Progenitor cell of endocrine pancreas (in vitro differentiated cells): ENCODE data around the gene OBSCN. TPM values are rescaled to one million over a fixed set of nuclear protein-coding genes. Genes with fewer than 3 reads are reported as not detected.

Experiments
- DNase-seq: peaks from one replicate; pipeline ENCODE4 v3.0.0; 2021; ENCODE audit warnings: low spot score; ENCODE audit not compliant: unreplicated experiment
- H3K27ac Mint-ChIP-seq: 2 replicates; pipeline ENCODE4 v1.8.0; 2021; ENCODE audit warnings: mild to moderate bottlenecking, moderate library complexity, mixed read lengths
- H3K27me3 Mint-ChIP-seq: 2 replicates; pipeline ENCODE4 v1.8.0; 2021; ENCODE audit warnings: mixed read lengths
- H3K36me3 Mint-ChIP-seq: 2 replicates; pipeline ENCODE4 v1.8.0; 2022; ENCODE audit warnings: mixed read lengths; ENCODE audit not compliant: insufficient read depth
- H3K4me1 Mint-ChIP-seq: 2 replicates; pipeline ENCODE4 v1.8.0; 2021; ENCODE audit warnings: low read depth, mixed read lengths
- H3K4me3 Mint-ChIP-seq: 2 replicates; pipeline ENCODE4 v1.8.0; 2021; ENCODE audit warnings: low read depth, mild to moderate bottlenecking, moderate library complexity, mixed read lengths
- H3K9me3 Mint-ChIP-seq: 2 replicates; pipeline ENCODE4 v1.8.0; 2021; ENCODE audit warnings: low read depth, mixed read lengths
- total RNA-seq: library from RNA; stranded (reverse); gene quantifications from 2 replicates; pipeline ENCODE4 v1.2.1, GENCODE V29; 2021
- TF ChIP-seq, protein P1 (sequence below): fragments of 200-600 bp; sonication (generic); IDR thresholded peaks from one replicate; pipeline ENCODE4 v1.5.0; 2021; ENCODE audit warnings: antibody characterized with exemption, mild to moderate bottlenecking; ENCODE audit not compliant: unreplicated experiment

Gene OBSCN
- total RNA-seq, 1 donor from 2014 or later: 57.5 TPM

- Mint-ChIP-seq H3K4me1 (no peaks in the 10 kb centered on the region), H3K27me3 (no peaks in the 10 kb centered on the region), H3K9me3 (no peaks in the 10 kb centered on the region), H3K27ac (no peak overlapping the region), H3K4me3 (no peak overlapping the region), H3K36me3 (no peaks in the 10 kb centered on the region)
- TF ChIP-seq, protein P1, sequence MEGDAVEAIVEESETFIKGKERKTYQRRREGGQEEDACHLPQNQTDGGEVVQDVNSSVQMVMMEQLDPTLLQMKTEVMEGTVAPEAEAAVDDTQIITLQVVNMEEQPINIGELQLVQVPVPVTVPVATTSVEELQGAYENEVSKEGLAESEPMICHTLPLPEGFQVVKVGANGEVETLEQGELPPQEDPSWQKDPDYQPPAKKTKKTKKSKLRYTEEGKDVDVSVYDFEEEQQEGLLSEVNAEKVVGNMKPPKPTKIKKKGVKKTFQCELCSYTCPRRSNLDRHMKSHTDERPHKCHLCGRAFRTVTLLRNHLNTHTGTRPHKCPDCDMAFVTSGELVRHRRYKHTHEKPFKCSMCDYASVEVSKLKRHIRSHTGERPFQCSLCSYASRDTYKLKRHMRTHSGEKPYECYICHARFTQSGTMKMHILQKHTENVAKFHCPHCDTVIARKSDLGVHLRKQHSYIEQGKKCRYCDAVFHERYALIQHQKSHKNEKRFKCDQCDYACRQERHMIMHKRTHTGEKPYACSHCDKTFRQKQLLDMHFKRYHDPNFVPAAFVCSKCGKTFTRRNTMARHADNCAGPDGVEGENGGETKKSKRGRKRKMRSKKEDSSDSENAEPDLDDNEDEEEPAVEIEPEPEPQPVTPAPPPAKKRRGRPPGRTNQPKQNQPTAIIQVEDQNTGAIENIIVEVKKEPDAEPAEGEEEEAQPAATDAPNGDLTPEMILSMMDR: no peak
- no peak for DNase-seq
Observed at GRCh38 chr1:228174482-228175315, 33.1 kb upstream of the OBSCN start.

DNA sequence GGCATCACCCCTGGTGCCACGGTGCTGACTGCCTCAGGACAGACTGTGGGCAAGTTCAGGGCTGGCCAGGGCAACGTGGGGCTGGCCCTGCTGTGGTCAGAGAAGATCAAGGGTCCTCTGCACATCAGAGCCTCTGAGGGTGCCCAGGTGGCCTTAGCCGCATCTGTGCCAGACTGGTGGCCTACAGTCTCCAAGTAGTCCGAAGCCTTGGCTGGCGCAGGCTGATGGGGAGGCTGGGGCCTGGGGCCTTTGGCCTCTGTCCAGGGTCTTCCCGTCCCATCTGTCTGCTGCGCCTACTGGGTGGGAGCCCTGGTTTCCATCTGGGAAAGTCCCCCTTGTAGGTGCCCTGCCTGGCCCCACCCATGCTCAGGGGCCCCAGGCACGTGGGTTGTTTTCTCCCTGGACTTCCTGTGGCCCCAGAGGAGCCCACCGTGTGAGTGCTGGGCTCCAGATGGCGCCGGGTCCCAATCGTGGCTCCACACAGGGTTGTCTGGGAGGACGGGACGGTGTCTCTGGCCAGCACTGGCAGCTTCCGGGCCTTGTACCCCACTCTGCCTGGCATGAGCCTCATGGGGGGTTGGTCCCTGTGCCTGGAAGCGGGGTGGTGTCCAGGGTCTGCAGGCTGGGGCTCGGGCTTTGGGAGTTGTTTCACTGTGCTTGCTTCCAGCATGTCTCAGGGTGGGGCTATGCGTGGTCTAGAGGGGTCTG, 32.4 kb upstream of the OBSCN start:
- Mint-ChIP-seq H3K27me3 (no peaks in the 10 kb centered on the region), H3K36me3 (no peaks in the 10 kb centered on the region), H3K4me3 (no peak overlapping the region), H3K27ac (no peak overlapping the region), H3K9me3 (no peaks in the 10 kb centered on the region), H3K4me1 (no peaks in the 10 kb centered on the region)
- TF ChIP-seq, protein P1: no peak
- DNase-seq: no peak

DNA sequence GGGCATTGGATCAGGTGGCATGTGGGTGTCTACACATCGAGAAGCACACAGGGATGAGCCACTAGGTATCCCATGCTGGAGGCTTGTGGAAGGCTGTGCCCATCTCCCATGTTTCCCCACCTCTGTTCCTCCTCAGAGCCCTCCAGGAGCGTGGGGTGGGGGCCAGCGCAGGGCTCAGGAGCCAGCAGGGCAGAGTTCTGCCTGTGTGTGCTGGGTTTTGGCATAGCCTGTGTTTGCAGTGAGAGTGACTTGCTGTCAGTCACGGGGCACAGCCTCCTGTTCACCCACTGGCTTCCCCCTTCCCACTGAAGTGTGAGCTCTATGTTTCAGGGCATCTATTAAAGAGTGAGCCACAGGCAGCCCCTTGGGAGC, 31.8 kb upstream of the OBSCN start:
- no peaks in the 10 kb centered on the region for H3K9me3 Mint-ChIP-seq
- no peaks in the 10 kb centered on the region for H3K27me3 Mint-ChIP-seq
- DNase-seq: no peak
- H3K4me3 Mint-ChIP-seq: no peak overlapping the region
- TF ChIP-seq, protein P1: no peak
- H3K4me1 Mint-ChIP-seq: no peaks in the 10 kb centered on the region
- no peak overlapping the region for H3K27ac Mint-ChIP-seq
- no peaks in the 10 kb centered on the region for H3K36me3 Mint-ChIP-seq

DNA sequence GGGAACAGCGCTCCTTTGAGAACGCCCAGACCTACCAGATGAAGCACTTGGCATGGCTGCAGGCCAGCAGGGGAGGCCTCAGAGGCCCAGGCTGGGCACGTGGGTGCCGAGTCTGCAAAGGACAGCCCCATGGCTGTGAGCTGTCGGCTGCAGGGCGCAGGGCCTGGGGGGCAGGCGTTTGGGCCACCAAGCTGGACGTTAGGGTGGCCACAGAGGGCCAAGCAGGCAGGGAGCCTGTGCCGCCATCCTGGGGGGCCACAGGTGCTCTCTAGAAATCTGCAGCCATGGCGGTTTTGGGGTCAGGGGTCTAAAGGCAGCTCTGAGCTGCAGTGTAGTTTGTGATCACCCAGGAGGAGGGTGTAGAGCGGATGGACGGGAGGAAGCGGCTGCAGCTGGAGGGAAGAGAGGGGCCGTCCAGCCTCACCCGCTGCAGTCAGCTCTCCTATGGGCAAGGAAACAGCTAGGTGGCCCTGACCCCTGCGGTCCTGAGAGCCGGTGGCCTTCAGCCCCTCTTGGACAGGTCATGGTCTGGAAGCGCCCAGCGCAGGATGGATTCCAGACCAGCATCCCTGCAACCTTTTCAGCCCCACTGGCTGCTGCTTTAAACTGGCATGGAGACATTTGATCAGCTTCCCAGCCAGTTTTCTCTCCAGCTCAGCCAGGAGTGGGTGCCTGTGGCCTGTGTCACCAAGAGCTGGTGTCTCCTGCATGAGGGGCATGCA, 31.2 kb upstream of the OBSCN start:
- Mint-ChIP-seq H3K9me3 (no peaks in the 10 kb centered on the region), H3K4me1 (no peaks in the 10 kb centered on the region), H3K36me3 (no peaks in the 10 kb centered on the region), H3K27me3 (no peaks in the 10 kb centered on the region), H3K27ac (no peak overlapping the region), H3K4me3 (no peak overlapping the region)
- DNase-seq: no peak
- TF ChIP-seq, protein P1: no peak

- H3K9me3 Mint-ChIP-seq: no peaks in the 10 kb centered on the region
- TF ChIP-seq, protein P1: no peak
- H3K27ac Mint-ChIP-seq: no peak overlapping the region
- no peak overlapping the region for H3K4me3 Mint-ChIP-seq
- H3K27me3 Mint-ChIP-seq: no peaks in the 10 kb centered on the region
- H3K4me1 Mint-ChIP-seq: no peaks in the 10 kb centered on the region
- H3K36me3 Mint-ChIP-seq: no peaks in the 10 kb centered on the region
- DNase-seq: no peak
Observed at GRCh38 chr1:228177183-228177475, 30.7 kb upstream of the OBSCN start.
